DOHH2 (cell line): ENCODE data around the gene HDAC10.

Source experiments
- H3F3A ChIP-seq: fragments of 200-600 bp; sonication (generic), shearing (Covaris generic); 2 replicates; pipeline ENCODE4 v1.6.0; 2016; ENCODE audit warnings: antibody characterized with exemption, mild to moderate bottlenecking; ENCODE audit not compliant: control insufficient read depth, insufficient read depth
- H3K27ac ChIP-seq: fragments of 200-600 bp; sonication (generic); 2 replicates; pipeline ENCODE4 v1.5.1; 2014; ENCODE audit warnings: low read depth, mild to moderate bottlenecking, low read length, moderate library complexity
- H3K27me3 ChIP-seq: fragments of 200-600 bp; sonication (generic); 2 replicates; pipeline ENCODE4 v1.6.1; 2014; ENCODE audit warnings: mild to moderate bottlenecking, low read length, mixed read lengths; ENCODE audit not compliant: control insufficient read depth
- H3K36me3 ChIP-seq: fragments of 200-600 bp; sonication (generic); 2 replicates; pipeline ENCODE4 v1.6.1; 2014; ENCODE audit warnings: mild to moderate bottlenecking, low read length, moderate library complexity, mixed read lengths; ENCODE audit not compliant: control insufficient read depth
- H3K4me1 ChIP-seq: fragments of 200-600 bp; sonication (generic); 2 replicates; pipeline ENCODE4 v1.6.1; 2014; ENCODE audit warnings: mild to moderate bottlenecking, low read length, mixed read lengths; ENCODE audit not compliant: control insufficient read depth
- H3K4me2 ChIP-seq: fragments of 200-600 bp; sonication (generic); 2 replicates; pipeline ENCODE4 v1.6.0; 2014; ENCODE audit warnings: mild to moderate bottlenecking, low read length, moderate library complexity
- H3K4me3 ChIP-seq: fragments of 200-600 bp; sonication (generic); 2 replicates; pipeline ENCODE4 v1.5.1; 2014; ENCODE audit warnings: mild to moderate bottlenecking, low read length, mixed read lengths
- H3K79me2 ChIP-seq: fragments of 200-600 bp; sonication (generic); 2 replicates; pipeline ENCODE4 v1.6.1; 2014; ENCODE audit warnings: mild to moderate bottlenecking, low read length, mixed read lengths; ENCODE audit not compliant: control insufficient read depth
- H3K9me2 ChIP-seq: fragments of 200-600 bp; sonication (generic); replicated peaks from 2 replicates; pipeline ENCODE4 v1.6.1; 2014; ENCODE audit warnings: mild to moderate bottlenecking, low read length, mixed read lengths; ENCODE audit not compliant: control insufficient read depth
- H3K9me3 ChIP-seq: fragments of 200-600 bp; sonication (generic); 2 replicates; pipeline ENCODE4 v1.6.1; 2014; ENCODE audit warnings: antibody characterized with exemption, low read length, mixed read lengths; ENCODE audit not compliant: control insufficient read depth, insufficient read depth
- H4K20me1 ChIP-seq: fragments of 200-600 bp; sonication (generic); 2 replicates; pipeline ENCODE4 v1.6.0; 2014; ENCODE audit warnings: low read depth, mild to moderate bottlenecking, antibody characterized with exemption, low read length, moderate library complexity; ENCODE audit not compliant: control insufficient read depth, insufficient read depth
- CTCF ChIP-seq: fragments of 200-600 bp; sonication (generic); IDR thresholded peaks from one replicate; pipeline ENCODE4 v1.5.1; 2014; ENCODE audit warnings: antibody characterized with exemption, mild to moderate bottlenecking, low read depth, low read length; ENCODE audit not compliant: poor library complexity, severe bottlenecking
- EZH2phosphoT487 ChIP-seq: fragments of 200-600 bp; sonication (generic); IDR thresholded peaks from 2 replicates; pipeline ENCODE4 v1.6.1; 2017; ENCODE audit warnings: borderline replicate concordance, mild to moderate bottlenecking, antibody characterized with exemption, low read length, moderate library complexity, mixed read lengths

HDAC10 gene

GRCh38 chr22:50259302-50259701 is 8.2 kb upstream of the HDAC10 start:
- Histone ChIP-seq H3K4me2 (no peak overlapping the region), H3K9me2 (no peaks in the 10 kb centered on the region), H3K9me3 (no peaks in the 10 kb centered on the region), H3F3A (no peaks in the 10 kb centered on the region), H3K36me3 (peaks cover 38% of the 10 kb centered on the region), H3K4me3 (no peak overlapping the region), H3K4me1 (peaks cover 23% of the 10 kb centered on the region), H4K20me1 (0 out of 2 replicates have a peak, but pooled peaks cover 3% of the 10 kb centered on the region), H3K79me2 (peaks cover 31% of the 10 kb centered on the region), H3K27me3 (no peaks in the 10 kb centered on the region), H3K27ac (no peak overlapping the region)
- TF ChIP-seq CTCF = no peak
- no peak for TF ChIP-seq EZH2phosphoT487

DNA sequence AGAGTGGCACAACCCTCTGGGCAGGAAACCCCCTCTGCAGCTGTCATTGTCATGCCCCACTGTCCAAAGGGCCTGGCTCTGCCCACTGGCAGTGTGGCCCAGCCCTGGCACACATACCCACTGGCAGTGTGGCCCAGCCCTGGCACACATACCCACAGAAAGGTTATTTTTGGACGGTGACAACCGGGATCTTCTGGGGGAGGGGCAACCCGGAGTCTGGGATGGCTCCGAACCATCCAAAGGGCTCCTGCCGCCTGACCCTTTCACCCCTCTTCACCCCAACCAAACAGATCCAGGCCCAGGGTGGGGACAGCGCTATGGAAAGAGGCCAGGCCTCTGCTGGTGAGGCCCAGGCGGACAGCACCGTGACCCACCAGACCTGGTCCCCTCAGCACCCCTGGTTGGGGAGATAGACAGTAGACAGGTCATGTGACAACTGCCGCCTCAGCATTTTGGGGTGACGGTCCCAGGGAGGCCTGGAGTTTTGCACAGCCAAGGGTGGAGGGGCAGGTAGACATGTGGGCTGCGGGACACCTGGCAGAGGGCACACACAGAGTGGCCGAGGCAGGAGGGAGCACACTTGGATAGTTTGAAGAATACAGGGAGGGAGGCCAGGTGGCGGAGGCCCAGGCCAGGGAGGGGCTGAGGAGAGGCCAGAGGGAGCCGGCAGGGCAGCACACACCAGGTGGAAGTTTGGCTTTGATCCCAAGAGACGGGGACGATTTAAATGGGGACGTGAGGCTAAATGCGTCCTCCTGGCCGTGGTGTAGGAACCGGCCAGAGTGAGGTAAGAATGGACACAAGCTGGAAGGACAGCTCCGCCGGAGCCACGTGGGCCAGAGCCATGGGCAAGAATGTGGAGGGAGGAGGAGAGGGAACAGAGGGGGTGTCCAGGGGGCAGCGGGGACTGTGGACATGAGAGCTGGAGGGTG is 7.6 kb upstream of the HDAC10 start:
- H3K4me1 ChIP-seq = peaks cover 23% of the 10 kb centered on the region
- H3K9me2 ChIP-seq = no peaks in the 10 kb centered on the region
- H3K9me3 ChIP-seq = no peaks in the 10 kb centered on the region
- peaks cover 42% of the 10 kb centered on the region for H3K36me3 ChIP-seq
- H3K79me2 ChIP-seq = peaks cover 31% of the 10 kb centered on the region
- H3K4me3 ChIP-seq = no peak overlapping the region
- H4K20me1 ChIP-seq = 0 out of 2 replicates have a peak, but pooled peaks cover 3% of the 10 kb centered on the region
- H3F3A ChIP-seq = peaks cover 2% of the 10 kb centered on the region
- H3K4me2 ChIP-seq = no peak overlapping the region
- no peaks in the 10 kb centered on the region for H3K27me3 ChIP-seq
- H3K27ac ChIP-seq = no peak overlapping the region
- TF ChIP-seq EZH2phosphoT487 (no peak), CTCF (no peak)

GRCh38 chr22:50257451-50258360 is 6.6 kb upstream of the HDAC10 start:
- no peak overlapping the region for H3K4me2 ChIP-seq
- no peaks in the 10 kb centered on the region for H4K20me1 ChIP-seq

More at GRCh38 chr22:50257451-50258360, 6.6 kb upstream of the HDAC10 start:
- Histone ChIP-seq H3F3A (peaks cover 4% of the 10 kb centered on the region), H3K4me3 (no peak overlapping the region), H3K27ac (no peak overlapping the region), H3K36me3 (peaks cover 48% of the 10 kb centered on the region), H3K9me2 (no peaks in the 10 kb centered on the region), H3K79me2 (peaks cover 31% of the 10 kb centered on the region), H3K9me3 (no peaks in the 10 kb centered on the region), H3K27me3 (no peaks in the 10 kb centered on the region), H3K4me1 (peaks cover 18% of the 10 kb centered on the region)
- TF ChIP-seq CTCF = no peak
- TF ChIP-seq EZH2phosphoT487 = no peak
